ENCODE data around the gene POLR1D. TPM values are rescaled to one million over a fixed set of nuclear protein-coding genes. Genes with fewer than 3 reads are reported as not detected.

The POLR1D gene
- total and polyA plus RNA-seq, 9 donors, result 83.7 to 223 (median 133) TPM

DNA sequence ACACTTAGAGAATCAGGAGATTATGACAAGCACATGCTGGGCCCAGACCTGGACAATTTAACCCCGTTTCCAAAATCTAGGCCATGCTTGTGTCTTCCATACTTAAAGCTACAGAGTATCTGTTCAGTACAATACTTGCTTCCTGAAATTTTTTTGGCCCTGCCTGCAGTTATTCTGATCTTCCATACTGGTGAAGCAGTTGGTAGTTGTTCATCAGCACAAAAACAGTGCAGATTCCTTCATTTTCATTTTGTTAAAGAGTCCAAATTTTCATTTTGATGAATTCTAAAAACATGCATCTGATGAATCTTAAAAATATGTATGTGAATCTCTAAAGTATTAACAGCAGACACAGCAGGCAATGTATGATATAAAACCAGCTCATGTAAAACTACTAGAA is 49.2 kb downstream of the POLR1D start:
- WGBS, 3 donors, result 63 to 83% (median 72%) methylated on average over 1 of the region's 1 CpG
- H3K9me3 ChIP-seq, result no peaks in the 10 kb centered on the region
- no peak overlapping the region for H3K4me3 ChIP-seq
- no peak overlapping the region for H3K27ac ChIP-seq
- intact Hi-C loops (cut with DNase I), result no loop called here
- no peaks in the 10 kb centered on the region for H3K36me3 ChIP-seq
- no peaks in the 10 kb centered on the region for H3K27me3 ChIP-seq
- H3K4me1 ChIP-seq (ENCODE audit: insufficient read depth), result no peaks in the 10 kb centered on the region
- TF ChIP-seq, protein P1, sequence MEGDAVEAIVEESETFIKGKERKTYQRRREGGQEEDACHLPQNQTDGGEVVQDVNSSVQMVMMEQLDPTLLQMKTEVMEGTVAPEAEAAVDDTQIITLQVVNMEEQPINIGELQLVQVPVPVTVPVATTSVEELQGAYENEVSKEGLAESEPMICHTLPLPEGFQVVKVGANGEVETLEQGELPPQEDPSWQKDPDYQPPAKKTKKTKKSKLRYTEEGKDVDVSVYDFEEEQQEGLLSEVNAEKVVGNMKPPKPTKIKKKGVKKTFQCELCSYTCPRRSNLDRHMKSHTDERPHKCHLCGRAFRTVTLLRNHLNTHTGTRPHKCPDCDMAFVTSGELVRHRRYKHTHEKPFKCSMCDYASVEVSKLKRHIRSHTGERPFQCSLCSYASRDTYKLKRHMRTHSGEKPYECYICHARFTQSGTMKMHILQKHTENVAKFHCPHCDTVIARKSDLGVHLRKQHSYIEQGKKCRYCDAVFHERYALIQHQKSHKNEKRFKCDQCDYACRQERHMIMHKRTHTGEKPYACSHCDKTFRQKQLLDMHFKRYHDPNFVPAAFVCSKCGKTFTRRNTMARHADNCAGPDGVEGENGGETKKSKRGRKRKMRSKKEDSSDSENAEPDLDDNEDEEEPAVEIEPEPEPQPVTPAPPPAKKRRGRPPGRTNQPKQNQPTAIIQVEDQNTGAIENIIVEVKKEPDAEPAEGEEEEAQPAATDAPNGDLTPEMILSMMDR (IDR thresholded peaks at IDR 0.05), result no peak
- no peak for TF ChIP-seq EP300 (IDR thresholded peaks at IDR 0.05)
- no peak for TF ChIP-seq POLR2A (IDR thresholded peaks at IDR 0.05)
- DNase-seq, result no peak

DNA sequence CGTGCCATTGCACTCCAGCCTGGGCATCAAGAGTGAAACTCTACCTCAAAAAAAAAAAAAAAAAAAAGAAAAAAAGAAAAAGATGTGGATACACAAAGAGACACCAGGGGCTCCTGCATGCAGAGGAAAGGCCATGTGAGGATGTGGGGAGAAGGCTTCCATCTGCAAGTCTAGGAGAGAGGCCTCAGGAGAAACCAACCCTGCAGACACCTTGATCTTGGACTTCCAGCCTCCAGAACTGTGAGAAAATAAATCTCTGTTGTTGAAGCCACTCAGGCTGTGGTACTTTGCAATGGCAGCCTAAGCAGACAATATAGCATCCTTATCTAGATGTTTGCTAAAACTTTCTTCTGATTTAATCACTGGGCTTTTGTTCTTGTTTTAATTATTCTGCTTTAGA is 50.3 kb downstream of the POLR1D start:
- Histone ChIP-seq H3K27ac (no peak overlapping the region), H3K36me3 (no peaks in the 10 kb centered on the region), H3K9me3 (no peaks in the 10 kb centered on the region), H3K4me1 (ENCODE audit: insufficient read depth) (no peaks in the 10 kb centered on the region), H3K4me3 (no peak overlapping the region), H3K27me3 (no peaks in the 10 kb centered on the region)
- TF ChIP-seq EP300 (IDR thresholded peaks at IDR 0.05) (no peak), POLR2A (IDR thresholded peaks at IDR 0.05) (no peak)
- TF ChIP-seq, protein P1 (IDR thresholded peaks at IDR 0.05), result no peak
- intact Hi-C loops (cut with DNase I), result no loop called here
- 79 to 96% (median 94%) methylated on average over 1 of the region's 1 CpG for WGBS, 3 donors
- DNase-seq, result no peak

Other genes starting within 250 kb of the POLR1D start
- gene GTF3A, start 197.3 kb upstream of the POLR1D start, total RNA-seq, result 10 to 100 TPM; 41.0 to 70.0 (median 46.9) TPM
- 10 to 100 TPM; 46.5 to 87.6 TPM for gene GTF3A, start 197.3 kb upstream of the POLR1D start, polyA plus RNA-seq
- 10 to 100 TPM; 33.7 to 61.1 (median 34.9) TPM for gene MTIF3, start 171.3 kb upstream of the POLR1D start, total RNA-seq
- gene MTIF3, start 171.3 kb upstream of the POLR1D start, polyA plus RNA-seq, result 10 to 100 TPM; 67.1 to 81.2 TPM
- gene LNX2, start 1.4 kb upstream of the POLR1D start, total RNA-seq, result 1 to 10 TPM; 6.6 to 9.8 (median 7.8) TPM
- 1 to 10 TPM; 3.6 to 8.3 TPM for gene LNX2, start 1.4 kb upstream of the POLR1D start, polyA plus RNA-seq
- gene GSX1, start 170.6 kb downstream of the POLR1D start, total RNA-seq, result not detected
- not detected for gene GSX1, start 170.6 kb downstream of the POLR1D start, polyA plus RNA-seq